Liver (tissue), 3 donors: Measurements from ENCODE around the gene FRAS1.

Source experiments
- ATF3 ChIP-seq: IDR thresholded peaks from 2 replicates; pipeline ENCODE4 v1.6.1; 2016; ENCODE audit warnings: antibody characterized with exemption
- CTCF ChIP-seq: fragments of 150-350 bp; IDR thresholded peaks from 2 replicates; pipeline ENCODE4 v1.5.1; 2017; ENCODE audit warnings: improper control_type of control experiment, low read depth, low read length; ENCODE audit not compliant: missing input control
- FOXA1 ChIP-seq: IDR thresholded peaks from 2 replicates; pipeline ENCODE4 v1.6.1; 2016; ENCODE audit warnings: antibody characterized with exemption
- GABPA ChIP-seq, 2 donors: IDR thresholded peaks in 1 of 2; conservative IDR thresholded peaks in 1 of 2; 2 replicates each; pipeline ENCODE4 v1.6.1; 2016; ENCODE audit warnings: antibody characterized with exemption in 2 of 2, mild to moderate bottlenecking in 1 of 2, moderate library complexity in 1 of 2
- JUND ChIP-seq, 2 donors: IDR thresholded peaks; 2 replicates each; pipeline ENCODE4 v1.6.1; 2016; ENCODE audit warnings: antibody characterized with exemption in 2 of 2
- MAX ChIP-seq: IDR thresholded peaks from 2 replicates; pipeline ENCODE4 v1.6.1; 2016; ENCODE audit warnings: antibody characterized with exemption
- RAD21 ChIP-seq, 2 donors: IDR thresholded peaks; 2 replicates each; pipeline ENCODE4 v1.6.1; 2016; ENCODE audit warnings: antibody characterized with exemption in 2 of 2, mild to moderate bottlenecking in 2 of 2
- REST ChIP-seq: IDR thresholded peaks from 2 replicates; pipeline ENCODE4 v1.6.1; 2016; ENCODE audit warnings: antibody characterized with exemption, mild to moderate bottlenecking
- YY1 ChIP-seq: IDR thresholded peaks from 2 replicates; pipeline ENCODE4 v1.6.1; 2016; ENCODE audit warnings: antibody characterized with exemption, mild to moderate bottlenecking
- donor health status: healthy.
- donor health status: healthy.

- TF ChIP-seq CTCF = no peak
- no peak for TF ChIP-seq MAX
- TF ChIP-seq REST = no peak
- no peak for TF ChIP-seq YY1
- TF ChIP-seq GABPA (IDR thresholded peaks at IDR 0.05 in 1 of 2, conservative IDR thresholded peaks at IDR 0.05 in 1 of 2) = no peak
- TF ChIP-seq FOXA1 = no peak
- TF ChIP-seq RAD21 (IDR thresholded peaks at IDR 0.05) = no peak
- no peak for TF ChIP-seq ATF3
- no peak for TF ChIP-seq JUND (IDR thresholded peaks at IDR 0.05)
Observed at GRCh38 chr4:78566834-78567499, 509.8 kb downstream of the FRAS1 start.
